IMR-90 (cell line): ENCODE data around the gene PRKAG1. TPM values are rescaled to one million over a fixed set of nuclear protein-coding genes. Genes with fewer than 3 reads are reported as not detected.

Experiments
- ATAC-seq: fragments of 200-7000 bp; cut with Tn5 transposase; 2 replicates; pipeline ENCODE4 v1.9.1; 2020; ENCODE audit warnings: low read depth, mild to moderate bottlenecking, moderate library complexity
- BruUV-seq: library from RNA; stranded (reverse); fragments of 400-500 nt; replicated peaks from 2 replicates; lab custom pipeline; 2021; lab: Mats Ljungman, UMichigan
- CTCF ChIA-PET: fragments of 300-600 bp; formaldehyde crosslinking; extraction: SDS; loops from one replicate; lab custom pipeline; 2021; ENCODE audit warnings: antibody characterized with exemption; lab: Yijun Ruan, JAX
- POLR2A ChIA-PET: fragments of 300-600 bp; sonication (Branson Sonifier 250); formaldehyde crosslinking; loops from one replicate; lab custom pipeline; 2022; ENCODE audit warnings: antibody characterized with exemption; ENCODE audit not compliant: unreplicated experiment; lab: Charles Lee
- DNase-seq: peaks from one replicate; pipeline ENCODE4 v3.0.0; 2013
- H2AFZ ChIP-seq: replicated peaks from 2 replicates; pipeline ENCODE3; 2013; ENCODE audit warnings: low read length, mild to moderate bottlenecking; ENCODE audit not compliant: poor library complexity
- H2AK5ac ChIP-seq: 2 replicates; pipeline ENCODE4 v1.6.1; 2013; ENCODE audit warnings: low read depth, low read length, inconsistent platforms
- H2AK9ac ChIP-seq: replicated peaks from 2 replicates; pipeline ENCODE3; 2013; ENCODE audit warnings: mild to moderate bottlenecking, low read depth, low read length, moderate library complexity; ENCODE audit not compliant: poor library complexity
- H2BK120ac ChIP-seq: 2 replicates; pipeline ENCODE4 v1.6.1; 2013; ENCODE audit warnings: low read depth, low read length, inconsistent platforms
- H2BK15ac ChIP-seq: 3 replicates; pipeline ENCODE4 v1.6.1; 2013; ENCODE audit warnings: low read depth, low read length, inconsistent platforms
- H2BK20ac ChIP-seq: 2 replicates; pipeline ENCODE4 v1.6.1; 2013; ENCODE audit warnings: low read depth, mild to moderate bottlenecking, inconsistent platforms, low read length, moderate library complexity
- H2BK5ac ChIP-seq: 2 replicates; pipeline ENCODE4 v1.6.1; 2013; ENCODE audit warnings: mild to moderate bottlenecking, low read depth, low read length, inconsistent platforms; ENCODE audit not compliant: poor library complexity, severe bottlenecking
- H3K14ac ChIP-seq: replicated peaks from 2 replicates; pipeline ENCODE4 v1.6.1; 2013; ENCODE audit warnings: low read depth, low read length, inconsistent platforms
- H3K18ac ChIP-seq: 2 replicates; pipeline ENCODE4 v1.6.1; 2013; ENCODE audit warnings: low read depth, low read length, control low read depth
- H3K23ac ChIP-seq: 2 replicates; pipeline ENCODE4 v1.6.1; 2013; ENCODE audit warnings: low read depth, low read length, inconsistent platforms
- H3K27ac ChIP-seq: 2 replicates; pipeline ENCODE4 v1.5.1; 2013; ENCODE audit warnings: mild to moderate bottlenecking, control low read depth, low read length; ENCODE audit not compliant: insufficient read depth
- H3K27me3 ChIP-seq: 2 replicates; pipeline ENCODE4 v1.6.1; 2013; ENCODE audit warnings: low read length; ENCODE audit not compliant: control insufficient read depth, insufficient read depth
- H3K36me3 ChIP-seq: 2 replicates; pipeline ENCODE4 v1.6.1; 2013; ENCODE audit warnings: low read length, mixed read lengths; ENCODE audit not compliant: control insufficient read depth, insufficient read depth
- H3K4ac ChIP-seq: 2 replicates; pipeline ENCODE4 v1.6.1; 2013; ENCODE audit warnings: low read depth, low read length, inconsistent platforms
- H3K4me1 ChIP-seq: 2 replicates; pipeline ENCODE4 v1.6.1; 2013; ENCODE audit warnings: low read length, mixed read lengths; ENCODE audit not compliant: control insufficient read depth, insufficient read depth
- H3K4me2 ChIP-seq: 2 replicates; pipeline ENCODE4 v1.6.1; 2013; ENCODE audit warnings: low read depth, mild to moderate bottlenecking, control low read depth, low read length, moderate library complexity
- H3K4me3 ChIP-seq: 2 replicates; pipeline ENCODE4 v1.5.1; 2013; ENCODE audit warnings: low read depth, mild to moderate bottlenecking, control low read depth, low read length, moderate library complexity; ENCODE audit not compliant: insufficient read depth
- H3K56ac ChIP-seq: 2 replicates; pipeline ENCODE4 v1.6.1; 2013; ENCODE audit warnings: low read length, inconsistent platforms; ENCODE audit not compliant: insufficient read depth; ENCODE audit errors: extremely low read depth
- H3K79me1 ChIP-seq, 2 experiments: 2 replicates each; pipeline ENCODE4 v1.6.1; 2013; ENCODE audit warnings: low read length in 2 of 2, inconsistent platforms in 1 of 2, low read depth in 1 of 2
- H3K9ac ChIP-seq: 2 replicates; pipeline ENCODE4 v1.6.1; 2013; ENCODE audit warnings: low read depth, low read length, control low read depth
- H3K9me1 ChIP-seq: 2 replicates; pipeline ENCODE4 v1.6.1; 2013; ENCODE audit warnings: low read length, inconsistent platforms; ENCODE audit not compliant: insufficient read depth
- H3K9me3 ChIP-seq: 2 replicates; pipeline ENCODE4 v1.6.1; 2013; ENCODE audit warnings: low read length; ENCODE audit not compliant: control insufficient read depth, insufficient read depth
- H4K20me1 ChIP-seq: 2 replicates; pipeline ENCODE4 v1.6.1; 2013; ENCODE audit warnings: low read length, inconsistent platforms; ENCODE audit not compliant: insufficient read depth
- H4K5ac ChIP-seq: 2 replicates; pipeline ENCODE4 v1.6.1; 2013; ENCODE audit warnings: mild to moderate bottlenecking, low read depth, low read length, control low read depth
- H4K8ac ChIP-seq, 2 experiments: 2 replicates each; pipeline ENCODE4 v1.6.1; 2013; ENCODE audit warnings: low read depth in 2 of 2, low read length in 2 of 2, control low read depth in 1 of 2, inconsistent platforms in 1 of 2
- H4K91ac ChIP-seq: 2 replicates; pipeline ENCODE4 v1.6.1; 2013; ENCODE audit warnings: low read depth, low read length, inconsistent platforms; ENCODE audit not compliant: insufficient read depth
- BHLHE40 ChIP-seq: fragments of 150-350 bp; IDR thresholded peaks from 2 replicates; pipeline ENCODE4 v1.6.1; 2016; ENCODE audit warnings: mild to moderate bottlenecking, low read depth, low read length
- CHD1 ChIP-seq: IDR thresholded peaks from 2 replicates; pipeline ENCODE4 v1.6.1; 2012; ENCODE audit warnings: low read depth, low read length, improper control_type of control experiment
- FOS ChIP-seq: fragments of 150-350 bp; IDR thresholded peaks from 2 replicates; pipeline ENCODE4 v1.6.1; 2016; ENCODE audit warnings: low read depth, low read length
- MAFK ChIP-seq: IDR thresholded peaks from 2 replicates; pipeline ENCODE4 v1.6.1; 2012; ENCODE audit warnings: low read depth, low read length, improper control_type of control experiment
- MAZ ChIP-seq: IDR thresholded peaks from 2 replicates; pipeline ENCODE4 v1.6.1; 2012; ENCODE audit warnings: low read depth, mild to moderate bottlenecking, low read length, improper control_type of control experiment, moderate library complexity, borderline replicate concordance
- NFE2L2 ChIP-seq: fragments of 150-350 bp; IDR thresholded peaks from 2 replicates; pipeline ENCODE4 v1.6.1; 2016; ENCODE audit warnings: low read depth, mild to moderate bottlenecking, low read length
- RAD21 ChIP-seq: IDR thresholded peaks from 2 replicates; pipeline ENCODE4 v1.6.1; 2012; ENCODE audit warnings: low read length, improper control_type of control experiment
- RCOR1 ChIP-seq: IDR thresholded peaks from 2 replicates; pipeline ENCODE4 v1.6.1; 2012; ENCODE audit warnings: mild to moderate bottlenecking, low read length, improper control_type of control experiment; ENCODE audit not compliant: insufficient replicate concordance
- WGBS, 2 experiments: methylation state at CpG; one replicate each; pipeline versions ENCODE4 v1.1.5 to v1.1.7; 2013; ENCODE audit warnings: missing lambda C conversion rate in 2 of 2; ENCODE audit not compliant: insufficient read length in 1 of 2; ENCODE audit errors: extremely low coverage in 2 of 2; 5-methylcytosine and 5-hydroxymethylcytosine counted together
- dilution Hi-C: fragments of 300-500 bp; cut with HindIII; formaldehyde crosslinking; loops from one replicate; pipeline ENCODE4 v1.14.3; 2018; ENCODE audit warnings: low sequenced_read_pairs; ENCODE audit not compliant: unreplicated experiment
- in situ Hi-C: fragments of 300-500 bp; cut with MboI; formaldehyde crosslinking; loops from 3 replicates; pipeline ENCODE4 v1.14.3; 2019; ENCODE audit warnings: low sequenced_read_pairs, inconsistent platforms, mixed read lengths
- intact Hi-C: fragments of 100-400 bp; cut with micrococcal nuclease; formaldehyde crosslinking; loops from 2 replicates; pipeline ENCODE4 v1.10.0; 2022
- polyA plus RNA-seq, 3 experiments: library from polyadenylated mRNA; depleted of rRNA; stranded (reverse); fragments of >200 nt; gene quantifications; 2 replicates each; pipeline ENCODE4 v1.2.3, GENCODE V29; 2012; ENCODE audit warnings: low replicate concordance in 1 of 3
- total RNA-seq: library from RNA; depleted of rRNA; stranded (reverse); fragments of >200 nt; gene quantifications from 2 replicates; pipeline ENCODE4 v1.2.3, GENCODE V29; 2012
- TF ChIP-seq, protein P1 (sequence below): conservative IDR thresholded peaks from 2 replicates; pipeline ENCODE4 v1.5.1; 2012; ENCODE audit warnings: mild to moderate bottlenecking, low read depth, low read length, improper control_type of control experiment
- TF ChIP-seq, protein P2 (sequence below): fragments of 150-350 bp; IDR thresholded peaks from 2 replicates; pipeline ENCODE4 v1.6.1; 2016; ENCODE audit warnings: low read depth, mild to moderate bottlenecking, low read length, moderate library complexity, borderline replicate concordance

The PRKAG1 gene
- total and polyA plus RNA-seq, 2 of the 4 experiments (the other 2 are of a cell fraction) = 81.1 to 106 TPM

DNA sequence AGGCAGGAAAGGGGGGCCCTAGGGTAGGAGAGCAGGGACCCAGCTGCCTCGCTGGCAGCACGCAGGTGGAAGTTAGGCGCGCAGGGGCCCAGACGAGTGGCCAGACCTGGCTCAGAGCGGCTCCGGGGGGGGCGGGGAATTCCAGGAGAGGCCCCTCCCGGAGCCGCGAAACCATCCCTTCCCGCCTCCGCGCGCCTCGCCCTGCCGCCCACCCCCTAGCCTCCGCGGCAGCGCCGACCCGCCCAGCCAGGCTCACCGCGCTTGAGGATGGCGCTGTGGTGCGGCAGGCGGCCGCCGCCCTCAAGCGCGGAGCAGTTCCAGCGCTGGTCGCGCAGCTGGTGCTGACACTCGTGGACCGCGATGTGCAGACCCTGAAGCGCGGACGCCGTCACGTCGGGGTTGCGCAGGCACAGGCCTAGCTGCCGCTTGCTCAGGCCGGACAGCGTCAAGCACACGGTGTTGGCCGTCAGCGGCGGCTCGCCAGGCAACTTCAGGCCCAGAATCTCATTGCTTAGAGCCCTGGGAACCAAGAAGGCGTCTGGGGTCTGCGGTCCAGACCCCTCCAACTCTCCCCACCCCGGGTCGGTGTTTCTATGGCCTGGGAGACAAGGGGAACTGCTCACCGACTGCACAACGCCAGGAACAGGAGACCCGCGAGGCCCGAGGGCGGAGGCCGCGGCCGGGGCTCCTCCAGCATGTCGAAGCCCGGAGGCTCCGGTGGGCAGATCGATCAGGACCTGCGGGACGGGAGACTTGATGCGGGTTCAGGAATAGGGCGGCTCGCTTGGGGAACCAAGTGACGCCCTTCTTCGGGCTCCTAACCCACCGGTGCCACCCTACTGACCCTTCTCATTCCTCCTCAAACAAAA lies 48.5 kb downstream of the PRKAG1 start:
- WGBS, 2 experiments = 13% methylated on average over 34 of the region's 77 CpGs; no CpG with 5 or more reads in 1 of the 2 experiments
- no peak overlapping the region for H2AK5ac ChIP-seq
- H3K14ac ChIP-seq = no peak overlapping the region
- peaks cover 14% of the 10 kb centered on the region for H3K4me1 ChIP-seq
- H4K20me1 ChIP-seq = no peaks in the 10 kb centered on the region; the same call in 1 of the 2 replicates
- TF ChIP-seq FOS = no peak
- no peak for TF ChIP-seq CHD1
- no peak for TF ChIP-seq RAD21
- TF ChIP-seq MAZ = no peak
- TF ChIP-seq BHLHE40 = no peak
- no peak for TF ChIP-seq MAFK
- no peak for TF ChIP-seq NFE2L2
- TF ChIP-seq, protein P1, sequence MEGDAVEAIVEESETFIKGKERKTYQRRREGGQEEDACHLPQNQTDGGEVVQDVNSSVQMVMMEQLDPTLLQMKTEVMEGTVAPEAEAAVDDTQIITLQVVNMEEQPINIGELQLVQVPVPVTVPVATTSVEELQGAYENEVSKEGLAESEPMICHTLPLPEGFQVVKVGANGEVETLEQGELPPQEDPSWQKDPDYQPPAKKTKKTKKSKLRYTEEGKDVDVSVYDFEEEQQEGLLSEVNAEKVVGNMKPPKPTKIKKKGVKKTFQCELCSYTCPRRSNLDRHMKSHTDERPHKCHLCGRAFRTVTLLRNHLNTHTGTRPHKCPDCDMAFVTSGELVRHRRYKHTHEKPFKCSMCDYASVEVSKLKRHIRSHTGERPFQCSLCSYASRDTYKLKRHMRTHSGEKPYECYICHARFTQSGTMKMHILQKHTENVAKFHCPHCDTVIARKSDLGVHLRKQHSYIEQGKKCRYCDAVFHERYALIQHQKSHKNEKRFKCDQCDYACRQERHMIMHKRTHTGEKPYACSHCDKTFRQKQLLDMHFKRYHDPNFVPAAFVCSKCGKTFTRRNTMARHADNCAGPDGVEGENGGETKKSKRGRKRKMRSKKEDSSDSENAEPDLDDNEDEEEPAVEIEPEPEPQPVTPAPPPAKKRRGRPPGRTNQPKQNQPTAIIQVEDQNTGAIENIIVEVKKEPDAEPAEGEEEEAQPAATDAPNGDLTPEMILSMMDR = no peak
- TF ChIP-seq RCOR1 = no peak
- TF ChIP-seq, protein P2, sequence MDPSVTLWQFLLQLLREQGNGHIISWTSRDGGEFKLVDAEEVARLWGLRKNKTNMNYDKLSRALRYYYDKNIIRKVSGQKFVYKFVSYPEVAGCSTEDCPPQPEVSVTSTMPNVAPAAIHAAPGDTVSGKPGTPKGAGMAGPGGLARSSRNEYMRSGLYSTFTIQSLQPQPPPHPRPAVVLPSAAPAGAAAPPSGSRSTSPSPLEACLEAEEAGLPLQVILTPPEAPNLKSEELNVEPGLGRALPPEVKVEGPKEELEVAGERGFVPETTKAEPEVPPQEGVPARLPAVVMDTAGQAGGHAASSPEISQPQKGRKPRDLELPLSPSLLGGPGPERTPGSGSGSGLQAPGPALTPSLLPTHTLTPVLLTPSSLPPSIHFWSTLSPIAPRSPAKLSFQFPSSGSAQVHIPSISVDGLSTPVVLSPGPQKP = no peak
- H3K9me1 ChIP-seq = 0 out of 2 replicates have a peak, but pooled peaks cover 4% of the 10 kb centered on the region
- no peak overlapping the region for H3K4ac ChIP-seq
- no peak overlapping the region for H4K8ac ChIP-seq
- H2BK20ac ChIP-seq = no peak overlapping the region
- no peak overlapping the region for H4K91ac ChIP-seq
- no peak overlapping the region for H2BK120ac ChIP-seq
- peaks cover 78% of the 10 kb centered on the region for H3K27me3 ChIP-seq
- H3K4me2 ChIP-seq = no peak overlapping the region; the same call in 1 of the 2 replicates
- H3K18ac ChIP-seq = no peak overlapping the region
- peak overlapping the region; percentile 79 for H2AFZ ChIP-seq
- intact Hi-C loops (no loop called here), in situ Hi-C loops (no loop called here), dilution Hi-C loops (no loop called here)
- H3K27ac ChIP-seq = no peak overlapping the region
- no peak for DNase-seq
- ChIA-PET POLR2A (no interaction called here), CTCF (interaction anchor here (2.7 kb wide), 1 partner anchor 18 kb away, joined by 7 read pairs; no protein-coding TSS in a partner anchor)
- H3K56ac ChIP-seq = no peak overlapping the region
- H3K9me3 ChIP-seq = no peaks in the 10 kb centered on the region
- no peak overlapping the region for H3K4me3 ChIP-seq
- no peaks in the 10 kb centered on the region for H3K79me1 ChIP-seq
- H3K23ac ChIP-seq = no peak overlapping the region
- no peak for ATAC-seq
- no peak overlapping the region for H2BK15ac ChIP-seq
- no peak overlapping the region for H4K5ac ChIP-seq
- BruUV-seq = no TSS peak
- H3K36me3 ChIP-seq = no peaks in the 10 kb centered on the region
- no peak overlapping the region for H2BK5ac ChIP-seq
- H2AK9ac ChIP-seq = no peak overlapping the region
- H3K9ac ChIP-seq = no peak overlapping the region
